RWPE2 (cell line): Measurements from ENCODE around the gene ZFP37.
"Not testable (repeated sequence)": the region's sequence is repeated elsewhere in the genome, so short reads cannot be mapped to it uniquely, and the experiment has no call there.

Experiments
- ATAC-seq: fragments of 200-7000 bp; cut with Tn5 transposase; 3 replicates; pipeline ENCODE4 v1.9.1; 2021; ENCODE audit warnings: low read depth
- DNase-seq: peaks from one replicate; pipeline ENCODE4 v3.0.0-alpha.2; 2020; ENCODE audit warnings: low spot score
- H3K27ac ChIP-seq: fragments of 450-650 bp; 2 replicates; pipeline ENCODE4 v1.5.1; 2017; ENCODE audit warnings: mild to moderate bottlenecking; ENCODE audit not compliant: poor library complexity, severe bottlenecking
- H3K27me3 ChIP-seq: fragments of 250-450 bp; sonication (Bioruptor Pico); 2 replicates; pipeline ENCODE4 v1.5.1; 2021; ENCODE audit warnings: mild to moderate bottlenecking, moderate library complexity; ENCODE audit not compliant: insufficient read depth, poor library complexity, severe bottlenecking
- H3K36me3 ChIP-seq: fragments of 250-450 bp; sonication (Bioruptor Pico); 2 replicates; pipeline ENCODE4 v1.5.1; 2020; ENCODE audit warnings: low read depth, mild to moderate bottlenecking, moderate library complexity
- H3K4me1 ChIP-seq: fragments of 250-450 bp; sonication (Bioruptor Pico); 2 replicates; pipeline ENCODE4 v1.5.1; 2021; ENCODE audit warnings: mild to moderate bottlenecking, moderate library complexity; ENCODE audit not compliant: insufficient read depth, poor library complexity, severe bottlenecking
- H3K4me3 ChIP-seq: fragments of 250-450 bp; sonication (Bioruptor Pico); 2 replicates; pipeline ENCODE4 v1.5.1; 2021; ENCODE audit warnings: mild to moderate bottlenecking, moderate library complexity; ENCODE audit not compliant: severe bottlenecking
- H3K9me3 ChIP-seq: fragments of 250-450 bp; sonication (Bioruptor Pico); 2 replicates; pipeline ENCODE4 v1.5.1; 2021; ENCODE audit warnings: mild to moderate bottlenecking, moderate library complexity; ENCODE audit not compliant: severe bottlenecking
- TF ChIP-seq, protein P1 (sequence below): fragments of 450-650 bp; IDR thresholded peaks from one replicate; pipeline ENCODE4 v1.5.1; 2017; ENCODE audit warnings: mild to moderate bottlenecking, moderate library complexity; ENCODE audit not compliant: poor library complexity, severe bottlenecking

Gene ZFP37

DNA sequence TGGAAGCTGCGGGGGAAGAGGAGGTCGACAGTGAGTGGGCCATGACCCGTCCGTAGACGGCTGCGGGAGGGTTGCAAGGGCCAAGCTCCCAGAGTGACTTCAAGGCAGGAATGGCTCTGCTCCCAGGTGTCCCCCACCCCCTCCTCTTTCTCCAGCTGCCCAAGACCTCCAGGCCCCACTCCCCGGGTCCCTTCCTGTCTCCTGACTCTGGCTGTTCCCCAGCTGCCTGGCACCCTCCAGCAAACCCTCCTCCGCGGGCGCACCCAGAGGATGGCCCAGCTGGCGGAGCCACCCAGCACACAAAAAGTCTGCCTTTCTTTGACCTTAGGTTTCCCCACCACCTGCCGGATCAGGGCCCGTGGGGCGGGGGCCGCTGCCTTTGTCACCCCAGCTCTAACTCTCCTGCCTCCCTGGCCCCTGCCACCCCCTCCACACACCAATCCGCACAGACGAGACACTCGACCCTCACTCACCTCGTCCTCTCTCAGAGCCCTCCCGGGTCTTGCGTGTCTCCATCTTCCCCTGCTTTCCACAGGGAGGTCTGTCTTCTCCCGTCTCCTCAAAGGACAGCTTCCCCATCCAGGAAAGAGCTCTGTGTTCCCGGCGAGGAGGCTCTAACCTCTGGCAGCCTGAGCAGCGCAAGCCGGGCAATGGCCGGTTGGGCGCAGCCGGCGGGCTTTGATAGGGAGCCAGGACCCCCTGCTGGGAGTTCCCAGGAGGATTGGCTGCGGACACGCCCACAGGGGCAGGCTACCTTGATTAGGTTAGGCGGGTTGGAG, 4.7 kb upstream of the ZFP37 start:
- H3K4me1 ChIP-seq, H3K4me3 ChIP-seq, H3K27ac ChIP-seq, H3K9me3 ChIP-seq, H3K36me3 ChIP-seq, ATAC-seq: not testable (repeated sequence)
- peak; percentile 48 for DNase-seq
- peaks cover 12% of the 10 kb centered on the region for H3K27me3 ChIP-seq

- not testable (repeated sequence) for H3K4me1 ChIP-seq, H3K27ac ChIP-seq, DNase-seq, ATAC-seq, H3K36me3 ChIP-seq, H3K9me3 ChIP-seq, H3K4me3 ChIP-seq
- peaks cover 12% of the 10 kb centered on the region for H3K27me3 ChIP-seq
Observed at GRCh38 chr9:113059581-113060284, 3.2 kb upstream of the ZFP37 start.

DNA sequence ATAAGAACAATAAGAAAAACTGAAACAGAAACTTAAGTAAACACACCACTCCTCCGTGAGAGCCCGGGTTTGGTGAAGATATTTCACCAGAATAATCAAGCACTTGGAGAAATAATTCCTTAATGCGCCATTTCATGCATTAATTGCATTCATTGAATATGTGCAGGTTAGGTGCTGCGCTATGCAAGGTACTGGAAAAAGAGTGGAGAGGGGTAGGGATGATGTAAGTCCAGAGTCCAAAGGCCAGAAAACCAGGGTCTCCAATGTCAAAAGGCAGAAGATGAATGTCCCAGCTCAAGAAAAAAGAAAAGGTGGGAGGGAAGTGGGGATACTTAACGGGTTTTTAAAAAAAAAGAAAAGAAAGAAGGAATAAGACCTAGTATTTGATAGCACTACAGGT, 669 bp upstream of the ZFP37 start:
- DNase-seq: no peak
- Histone ChIP-seq H3K36me3 (no peaks in the 10 kb centered on the region), H3K27me3 (peaks cover 12% of the 10 kb centered on the region), H3K9me3 (peaks cover 3% of the 10 kb centered on the region), H3K4me1 (peaks cover 6% of the 10 kb centered on the region), H3K4me3 (peak overlapping the region; percentile 52), H3K27ac (no peak overlapping the region)
- TF ChIP-seq, protein P1, sequence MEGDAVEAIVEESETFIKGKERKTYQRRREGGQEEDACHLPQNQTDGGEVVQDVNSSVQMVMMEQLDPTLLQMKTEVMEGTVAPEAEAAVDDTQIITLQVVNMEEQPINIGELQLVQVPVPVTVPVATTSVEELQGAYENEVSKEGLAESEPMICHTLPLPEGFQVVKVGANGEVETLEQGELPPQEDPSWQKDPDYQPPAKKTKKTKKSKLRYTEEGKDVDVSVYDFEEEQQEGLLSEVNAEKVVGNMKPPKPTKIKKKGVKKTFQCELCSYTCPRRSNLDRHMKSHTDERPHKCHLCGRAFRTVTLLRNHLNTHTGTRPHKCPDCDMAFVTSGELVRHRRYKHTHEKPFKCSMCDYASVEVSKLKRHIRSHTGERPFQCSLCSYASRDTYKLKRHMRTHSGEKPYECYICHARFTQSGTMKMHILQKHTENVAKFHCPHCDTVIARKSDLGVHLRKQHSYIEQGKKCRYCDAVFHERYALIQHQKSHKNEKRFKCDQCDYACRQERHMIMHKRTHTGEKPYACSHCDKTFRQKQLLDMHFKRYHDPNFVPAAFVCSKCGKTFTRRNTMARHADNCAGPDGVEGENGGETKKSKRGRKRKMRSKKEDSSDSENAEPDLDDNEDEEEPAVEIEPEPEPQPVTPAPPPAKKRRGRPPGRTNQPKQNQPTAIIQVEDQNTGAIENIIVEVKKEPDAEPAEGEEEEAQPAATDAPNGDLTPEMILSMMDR: no peak
- no peak for ATAC-seq

DNA sequence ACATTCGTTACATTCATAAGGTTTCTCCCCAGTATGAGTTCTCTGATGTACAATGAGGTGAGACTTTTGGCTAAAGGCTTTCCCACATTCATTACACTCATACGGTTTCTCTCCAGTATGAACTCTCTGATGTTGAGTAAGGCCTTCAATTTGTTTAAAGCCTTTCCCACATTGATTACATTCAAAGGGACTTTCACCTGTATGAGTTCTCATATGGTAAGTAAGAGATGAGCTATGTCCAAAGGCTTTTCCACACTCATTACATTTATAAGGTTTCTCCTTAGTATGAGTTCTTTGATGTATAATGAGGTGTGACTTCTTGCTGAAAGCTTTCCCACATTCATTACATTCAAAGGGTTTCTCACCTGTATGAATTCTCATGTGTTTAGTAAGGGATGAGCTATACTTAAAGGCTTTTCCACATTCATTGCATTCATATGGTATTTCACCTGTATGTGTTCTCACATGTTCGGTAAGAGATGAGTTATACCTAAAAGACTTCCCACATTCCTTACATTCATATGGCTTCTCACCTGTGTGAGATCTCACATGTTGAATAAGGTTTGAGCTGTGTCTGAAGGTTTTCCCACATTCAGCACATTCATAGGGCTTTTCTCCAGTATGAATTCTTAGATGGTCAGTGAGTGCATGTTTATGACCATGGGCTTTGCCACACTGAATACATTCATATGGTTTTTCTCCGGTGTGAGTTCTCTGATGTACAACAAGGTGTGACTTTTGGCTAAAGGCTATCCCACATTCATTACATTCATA, 13.5 kb downstream of the ZFP37 start:
- DNase-seq: no peak
- Histone ChIP-seq H3K9me3 (peaks cover 49% of the 10 kb centered on the region), H3K4me3 (no peak overlapping the region), H3K27ac (no peak overlapping the region), H3K4me1 (no peaks in the 10 kb centered on the region), H3K36me3 (peaks cover 12% of the 10 kb centered on the region), H3K27me3 (no peaks in the 10 kb centered on the region)
- TF ChIP-seq, protein P1: no peak
- ATAC-seq: no peak

GRCh38 chr9:113026200-113026599, 30.3 kb downstream of the ZFP37 start:
- TF ChIP-seq, protein P1: no peak
- H3K27ac ChIP-seq: no peak overlapping the region
- no peaks in the 10 kb centered on the region for H3K4me1 ChIP-seq
- H3K4me3 ChIP-seq: no peak overlapping the region
- no peaks in the 10 kb centered on the region for H3K27me3 ChIP-seq
- no peak for DNase-seq
- no peak; the same call in 2 of the 3 replicates for ATAC-seq
- H3K36me3 ChIP-seq: no peaks in the 10 kb centered on the region
- peaks cover 3% of the 10 kb centered on the region for H3K9me3 ChIP-seq
